Lower lobe of right lung (tissue), 2 donors: ENCODE results near the gene POU2F1. TPM values are rescaled to one million over a fixed set of nuclear protein-coding genes. Genes with fewer than 3 reads are reported as not detected.

Source experiments
- ATAC-seq, 2 donors: fragments of 200-7000 bp; cut with Tn5 transposase; one replicate each; pipeline ENCODE4 v1.9.1; 2020 to 2022; ENCODE audit warnings: mild to moderate bottlenecking in 2 of 2, moderate library complexity in 2 of 2
- DNase-seq: peaks from one replicate; pipeline ENCODE4 v3.0.0-alpha.2; 2020
- H3K27ac ChIP-seq: fragments of 200-600 bp; one replicate; pipeline ENCODE4 v1.8.0; 2022
- H3K27me3 ChIP-seq: fragments of 200-600 bp; one replicate; pipeline ENCODE4 v1.8.0; 2022; ENCODE audit warnings: low read depth
- H3K36me3 ChIP-seq: fragments of 200-600 bp; one replicate; pipeline ENCODE4 v1.8.0; 2022; ENCODE audit warnings: mild to moderate bottlenecking
- H3K4me1 ChIP-seq: fragments of 200-600 bp; one replicate; pipeline ENCODE4 v1.8.0; 2022
- H3K4me3 ChIP-seq: fragments of 200-600 bp; one replicate; pipeline ENCODE4 v1.8.0; 2022; ENCODE audit warnings: mild to moderate bottlenecking
- H3K9me3 ChIP-seq: fragments of 200-600 bp; one replicate; pipeline ENCODE4 v1.8.0; 2022
- CTCF ChIP-seq: fragments of 200-600 bp; IDR thresholded peaks from one replicate; pipeline ENCODE4 v1.8.0; 2022; ENCODE audit warnings: antibody characterized with exemption, mild to moderate bottlenecking
- intact Hi-C: fragments of 100-400 bp; cut with DNase I; formaldehyde crosslinking; loops from one replicate; pipeline ENCODE4 v1.11.0; 2022
- total RNA-seq: library from RNA; stranded (reverse); fragmentation: NEBNext Ultra II Directional; extraction: Animal tissue kit (Norgen Biotek cat#: 25700); gene quantifications from one replicate; pipeline ENCODE4 v1.2.1, GENCODE V29; 2021
- donor health status: DM: no; HTN: yes; CAD: no; lungs with severe emphysema.

The POU2F1 gene
- total RNA-seq, 1 donor from 2014 or later, result 20.1 TPM

- DNase-seq, result no peak
- intact Hi-C loops, result no loop called here
- Histone ChIP-seq H3K9me3 (no peaks in the 10 kb centered on the region), H3K4me3 (no peak overlapping the region), H3K4me1 (peaks cover 10% of the 10 kb centered on the region), H3K27ac (no peak overlapping the region), H3K36me3 (no peaks in the 10 kb centered on the region), H3K27me3 (no peaks in the 10 kb centered on the region)
- no peak for ATAC-seq
- TF ChIP-seq CTCF, result no peak
These were observed 53.4 kb downstream of the POU2F1 start for GRCh38 chr1:167274061-167274460.

- intact Hi-C loops, result no loop called here
- Histone ChIP-seq H3K4me3 (no peak overlapping the region), H3K27ac (no peak overlapping the region), H3K4me1 (no peaks in the 10 kb centered on the region), H3K9me3 (no peaks in the 10 kb centered on the region), H3K36me3 (no peaks in the 10 kb centered on the region), H3K27me3 (no peaks in the 10 kb centered on the region)
- no peak for DNase-seq
- no peak for ATAC-seq
- no peak for TF ChIP-seq CTCF
These were observed 56.3 kb downstream of the POU2F1 start for GRCh38 chr1:167276969-167277368.

GRCh38 chr1:167278497-167278896 is 57.8 kb downstream of the POU2F1 start:
- H3K4me1 ChIP-seq, result no peaks in the 10 kb centered on the region
- ATAC-seq (no peak), DNase-seq (no peak)
- intact Hi-C loops, result no loop called here
- no peak overlapping the region for H3K27ac ChIP-seq
- no peak overlapping the region for H3K4me3 ChIP-seq
- H3K27me3 ChIP-seq, result no peaks in the 10 kb centered on the region
- H3K36me3 ChIP-seq, result no peaks in the 10 kb centered on the region
- TF ChIP-seq CTCF, result no peak
- no peaks in the 10 kb centered on the region for H3K9me3 ChIP-seq

- no peaks in the 10 kb centered on the region for H3K36me3 ChIP-seq
- H3K27ac ChIP-seq, result no peak overlapping the region
- DNase-seq, result no peak
- no peak for ATAC-seq
- intact Hi-C loops, result no loop called here
- no peaks in the 10 kb centered on the region for H3K9me3 ChIP-seq
- H3K4me3 ChIP-seq, result no peak overlapping the region
- H3K4me1 ChIP-seq, result no peaks in the 10 kb centered on the region
- TF ChIP-seq CTCF, result no peak
- no peaks in the 10 kb centered on the region for H3K27me3 ChIP-seq
These were observed 60.2 kb downstream of the POU2F1 start for GRCh38 chr1:167280912-167281311.

- no peaks in the 10 kb centered on the region for H3K27me3 ChIP-seq
- TF ChIP-seq CTCF, result no peak
- DNase-seq (no peak), ATAC-seq (no peak)
- intact Hi-C loops, result no loop called here
- no peak overlapping the region for H3K4me3 ChIP-seq
- H3K27ac ChIP-seq, result no peak overlapping the region
- H3K9me3 ChIP-seq, result no peaks in the 10 kb centered on the region
- peaks cover 11% of the 10 kb centered on the region for H3K4me1 ChIP-seq
- no peaks in the 10 kb centered on the region for H3K36me3 ChIP-seq
These were observed 67.8 kb downstream of the POU2F1 start for GRCh38 chr1:167288390-167289074.

GRCh38 chr1:167289075-167289442 is 68.4 kb downstream of the POU2F1 start:
- Histone ChIP-seq H3K4me1 (peaks cover 11% of the 10 kb centered on the region), H3K27ac (no peak overlapping the region), H3K4me3 (no peak overlapping the region), H3K36me3 (no peaks in the 10 kb centered on the region), H3K27me3 (no peaks in the 10 kb centered on the region), H3K9me3 (no peaks in the 10 kb centered on the region)
- no peak for DNase-seq
- no peak for TF ChIP-seq CTCF
- intact Hi-C loops, result no loop called here
- ATAC-seq, result no peak
